ENCODE results near the gene CDC16. TPM values are rescaled to one million over a fixed set of nuclear protein-coding genes. Genes with fewer than 3 reads are reported as not detected.
A peak's percentile ranks its signal among the peaks of the same experiment; 100 is the strongest.

The CDC16 gene
- total RNA-seq, 1 donor from 2014 or later, result 65.4 TPM

- no peak overlapping the region for H3K4me3 Mint-ChIP-seq (ENCODE audit: unreplicated experiment)
- H3K27ac Mint-ChIP-seq (ENCODE audit: unreplicated experiment), result no peak overlapping the region
Observed at GRCh38 chr13:114226088-114226487, 8.6 kb upstream of the CDC16 start.

GRCh38 chr13:114226699-114227323, 7.9 kb upstream of the CDC16 start:
- Mint-ChIP-seq H3K27ac (ENCODE audit: unreplicated experiment) (no peak overlapping the region), H3K4me1 (ENCODE audit: unreplicated experiment) (peaks cover 22% of the 10 kb centered on the region)
- peak; percentile 87 for DNase-seq (ENCODE audit: low spot score)

More at GRCh38 chr13:114226088-114226487, 8.6 kb upstream of the CDC16 start:
- Mint-ChIP-seq H3K4me1 (ENCODE audit: unreplicated experiment) (peaks cover 22% of the 10 kb centered on the region), H3K27me3 (ENCODE audit: unreplicated experiment) (peaks cover 2% of the 10 kb centered on the region), H3K36me3 (ENCODE audit: low read depth, unreplicated experiment) (no peaks in the 10 kb centered on the region), H3K9me3 (ENCODE audit: unreplicated experiment) (no peaks in the 10 kb centered on the region)
- no peak for DNase-seq (ENCODE audit: low spot score)
- TF ChIP-seq CTCF (IDR thresholded peaks at IDR 0.05; ENCODE audit: unreplicated experiment), result no peak

GRCh38 chr13:114227528-114227927, 7.2 kb upstream of the CDC16 start:
- Mint-ChIP-seq H3K4me1 (ENCODE audit: unreplicated experiment) (peaks cover 19% of the 10 kb centered on the region), H3K27ac (ENCODE audit: unreplicated experiment) (no peak overlapping the region), H3K36me3 (ENCODE audit: low read depth, unreplicated experiment) (no peaks in the 10 kb centered on the region), H3K9me3 (ENCODE audit: unreplicated experiment) (no peaks in the 10 kb centered on the region), H3K4me3 (ENCODE audit: unreplicated experiment) (no peak overlapping the region), H3K27me3 (ENCODE audit: unreplicated experiment) (peaks cover 2% of the 10 kb centered on the region)
- DNase-seq (ENCODE audit: low spot score), result no peak
- no peak for TF ChIP-seq CTCF (IDR thresholded peaks at IDR 0.05; ENCODE audit: unreplicated experiment)

More at GRCh38 chr13:114226699-114227323, 7.9 kb upstream of the CDC16 start:
- TF ChIP-seq CTCF (IDR thresholded peaks at IDR 0.05; ENCODE audit: unreplicated experiment), result peak; percentile 86
- Mint-ChIP-seq H3K36me3 (ENCODE audit: low read depth, unreplicated experiment) (no peaks in the 10 kb centered on the region), H3K4me3 (ENCODE audit: unreplicated experiment) (no peak overlapping the region), H3K27me3 (ENCODE audit: unreplicated experiment) (peaks cover 2% of the 10 kb centered on the region), H3K9me3 (ENCODE audit: unreplicated experiment) (no peaks in the 10 kb centered on the region)

- Mint-ChIP-seq H3K27ac (ENCODE audit: unreplicated experiment) (peak overlapping the region; percentile 44), H3K4me3 (ENCODE audit: unreplicated experiment) (no peak overlapping the region), H3K36me3 (ENCODE audit: low read depth, unreplicated experiment) (no peaks in the 10 kb centered on the region), H3K4me1 (ENCODE audit: unreplicated experiment) (peaks cover 17% of the 10 kb centered on the region), H3K27me3 (ENCODE audit: unreplicated experiment) (peaks cover 2% of the 10 kb centered on the region), H3K9me3 (ENCODE audit: unreplicated experiment) (no peaks in the 10 kb centered on the region)
- no peak for TF ChIP-seq CTCF (IDR thresholded peaks at IDR 0.05; ENCODE audit: unreplicated experiment)
- DNase-seq (ENCODE audit: low spot score), result no peak
Observed at GRCh38 chr13:114228176-114228575, 6.5 kb upstream of the CDC16 start.

GRCh38 chr13:114229506-114229905, 5.2 kb upstream of the CDC16 start:
- Mint-ChIP-seq H3K4me1 (ENCODE audit: unreplicated experiment) (peaks cover 17% of the 10 kb centered on the region), H3K27me3 (ENCODE audit: unreplicated experiment) (peaks cover 2% of the 10 kb centered on the region), H3K27ac (ENCODE audit: unreplicated experiment) (no peak overlapping the region), H3K36me3 (ENCODE audit: low read depth, unreplicated experiment) (no peaks in the 10 kb centered on the region), H3K9me3 (ENCODE audit: unreplicated experiment) (no peaks in the 10 kb centered on the region), H3K4me3 (ENCODE audit: unreplicated experiment) (no peak overlapping the region)
- TF ChIP-seq CTCF (IDR thresholded peaks at IDR 0.05; ENCODE audit: unreplicated experiment), result no peak
- no peak for DNase-seq (ENCODE audit: low spot score)
